ENCODE data around the gene GRB2.

DNA sequence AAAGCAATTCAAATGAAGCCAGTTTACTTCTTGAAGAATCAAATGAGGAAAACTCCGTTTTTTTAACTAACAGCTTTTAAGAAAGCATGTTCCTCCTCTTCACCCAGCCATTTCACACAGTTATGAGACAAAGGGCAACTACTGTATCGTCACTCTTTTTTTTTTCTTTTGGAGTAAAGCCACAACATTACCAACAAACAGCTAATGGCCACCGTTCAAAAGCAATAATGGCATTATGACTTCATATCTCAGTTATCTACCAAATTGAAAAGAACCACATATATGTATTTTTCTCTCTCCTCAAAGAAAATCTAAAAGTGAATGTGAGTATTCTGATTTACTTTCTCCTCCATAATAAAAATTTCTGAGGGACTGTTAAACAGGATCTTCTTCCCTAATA is 14.5 kb downstream of the GRB2 start:
- TF ChIP-seq, protein P1, sequence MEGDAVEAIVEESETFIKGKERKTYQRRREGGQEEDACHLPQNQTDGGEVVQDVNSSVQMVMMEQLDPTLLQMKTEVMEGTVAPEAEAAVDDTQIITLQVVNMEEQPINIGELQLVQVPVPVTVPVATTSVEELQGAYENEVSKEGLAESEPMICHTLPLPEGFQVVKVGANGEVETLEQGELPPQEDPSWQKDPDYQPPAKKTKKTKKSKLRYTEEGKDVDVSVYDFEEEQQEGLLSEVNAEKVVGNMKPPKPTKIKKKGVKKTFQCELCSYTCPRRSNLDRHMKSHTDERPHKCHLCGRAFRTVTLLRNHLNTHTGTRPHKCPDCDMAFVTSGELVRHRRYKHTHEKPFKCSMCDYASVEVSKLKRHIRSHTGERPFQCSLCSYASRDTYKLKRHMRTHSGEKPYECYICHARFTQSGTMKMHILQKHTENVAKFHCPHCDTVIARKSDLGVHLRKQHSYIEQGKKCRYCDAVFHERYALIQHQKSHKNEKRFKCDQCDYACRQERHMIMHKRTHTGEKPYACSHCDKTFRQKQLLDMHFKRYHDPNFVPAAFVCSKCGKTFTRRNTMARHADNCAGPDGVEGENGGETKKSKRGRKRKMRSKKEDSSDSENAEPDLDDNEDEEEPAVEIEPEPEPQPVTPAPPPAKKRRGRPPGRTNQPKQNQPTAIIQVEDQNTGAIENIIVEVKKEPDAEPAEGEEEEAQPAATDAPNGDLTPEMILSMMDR (IDR thresholded peaks at IDR 0.05; ENCODE audit: low read depth, low read length): no peak
- TF ChIP-seq EZH2phosphoT487 (IDR thresholded peaks at IDR 0.05; ENCODE audit: low read depth): no peak
